ENCODE measurements around the gene TRERF1. TPM values are rescaled to one million over a fixed set of nuclear protein-coding genes. Genes with fewer than 3 reads are reported as not detected.

TRERF1 gene
- polyA plus RNA-seq, 3 donors: 0.58 to 10.0 (median 2.0) TPM

DNA sequence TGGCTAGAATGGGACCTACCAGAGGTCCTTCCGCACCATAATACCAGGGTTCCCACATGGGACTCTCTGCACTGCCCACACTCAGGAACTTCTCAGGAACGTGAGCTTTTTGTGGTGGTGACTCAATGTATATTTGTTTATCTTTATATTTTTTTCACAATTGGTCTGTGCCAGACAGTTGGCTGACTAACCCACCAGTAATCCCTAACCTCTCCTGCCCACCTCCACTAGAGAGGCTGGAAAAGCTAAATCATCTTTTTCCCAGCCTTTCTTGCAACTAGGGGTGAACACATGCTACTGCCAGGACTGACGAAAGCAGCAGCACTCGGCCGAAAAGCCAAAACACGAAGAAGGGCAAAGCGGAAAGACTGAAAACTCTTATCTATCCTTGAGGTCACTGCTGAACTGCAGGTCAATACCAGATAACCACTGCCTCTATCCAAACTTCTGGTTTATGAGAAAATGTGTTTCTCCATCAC lies 112.9 kb downstream of the TRERF1 start:
- Histone ChIP-seq H3K79me2 (ENCODE audit: insufficient read depth, low read length) (peaks cover 98% of the 10 kb centered on the region), H3K27me3 (ENCODE audit: control insufficient read depth in 2 of 2, insufficient read depth in 2 of 2, low read length in 2 of 2) (no peaks in the 10 kb centered on the region), H4K20me1 (ENCODE audit: insufficient read depth, low read length) (no peaks in the 10 kb centered on the region), H3K4me3 (replicated peaks in 1 of 3; ENCODE audit: low read depth in 2 of 3, low read length in 3 of 3) (no peak overlapping the region), H3K9ac (ENCODE audit: insufficient read depth, low read length, poor library complexity, severe bottlenecking) (no peak overlapping the region), H3K27ac (ENCODE audit: low read depth in 1 of 2, low read length in 2 of 2) (peak overlapping the region in 1 of 2 donors; percentile 8), H3K36me3 (replicated peaks in 1 of 2; ENCODE audit: control insufficient read depth in 1 of 2, insufficient read depth in 2 of 2, low read length in 2 of 2) (peaks cover 0 to 14% of the 10 kb centered on the region in 2 donors), H3K9me3 (replicated peaks in 1 of 2; ENCODE audit: control insufficient read depth in 1 of 2, insufficient read depth in 1 of 2, low read length in 2 of 2) (no peaks in the 10 kb centered on the region), H3K4me1 (ENCODE audit: control insufficient read depth in 1 of 2, insufficient read depth in 2 of 2, low read length in 2 of 2) (peaks cover 32 to 34% of the 10 kb centered on the region in 2 donors), H2AFZ (ENCODE audit: insufficient read depth, low read depth, low read length, poor library complexity, severe bottlenecking) (no peak overlapping the region), H3K4me2 (replicated peaks; ENCODE audit: extremely low read depth, low read length, poor library complexity, severe bottlenecking) (no peak overlapping the region)
- no peak for DNase-seq
- no peak overlapping the region for H3K27ac Mint-ChIP-seq
- 96% methylated on average over 5 of the region's 7 CpGs for WGBS (ENCODE audit: insufficient coverage)
- intact Hi-C loops (cut with micrococcal nuclease): no loop called here
- H3K4me3 Mint-ChIP-seq: no peak overlapping the region
- H3K27me3 Mint-ChIP-seq (ENCODE audit: low read depth in 3 of 3): peaks cover 0 to 2% (median 0%) of the 10 kb centered on the region in 3 donors
- peaks cover 56% of the 10 kb centered on the region for H3K4me1 Mint-ChIP-seq
- H3K36me3 Mint-ChIP-seq: peaks cover 24% of the 10 kb centered on the region in 2 donors
- no peaks in the 10 kb centered on the region for H3K9me3 Mint-ChIP-seq
- TF ChIP-seq, protein P1, sequence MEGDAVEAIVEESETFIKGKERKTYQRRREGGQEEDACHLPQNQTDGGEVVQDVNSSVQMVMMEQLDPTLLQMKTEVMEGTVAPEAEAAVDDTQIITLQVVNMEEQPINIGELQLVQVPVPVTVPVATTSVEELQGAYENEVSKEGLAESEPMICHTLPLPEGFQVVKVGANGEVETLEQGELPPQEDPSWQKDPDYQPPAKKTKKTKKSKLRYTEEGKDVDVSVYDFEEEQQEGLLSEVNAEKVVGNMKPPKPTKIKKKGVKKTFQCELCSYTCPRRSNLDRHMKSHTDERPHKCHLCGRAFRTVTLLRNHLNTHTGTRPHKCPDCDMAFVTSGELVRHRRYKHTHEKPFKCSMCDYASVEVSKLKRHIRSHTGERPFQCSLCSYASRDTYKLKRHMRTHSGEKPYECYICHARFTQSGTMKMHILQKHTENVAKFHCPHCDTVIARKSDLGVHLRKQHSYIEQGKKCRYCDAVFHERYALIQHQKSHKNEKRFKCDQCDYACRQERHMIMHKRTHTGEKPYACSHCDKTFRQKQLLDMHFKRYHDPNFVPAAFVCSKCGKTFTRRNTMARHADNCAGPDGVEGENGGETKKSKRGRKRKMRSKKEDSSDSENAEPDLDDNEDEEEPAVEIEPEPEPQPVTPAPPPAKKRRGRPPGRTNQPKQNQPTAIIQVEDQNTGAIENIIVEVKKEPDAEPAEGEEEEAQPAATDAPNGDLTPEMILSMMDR (IDR thresholded peaks at IDR 0.05): no peak

DNA sequence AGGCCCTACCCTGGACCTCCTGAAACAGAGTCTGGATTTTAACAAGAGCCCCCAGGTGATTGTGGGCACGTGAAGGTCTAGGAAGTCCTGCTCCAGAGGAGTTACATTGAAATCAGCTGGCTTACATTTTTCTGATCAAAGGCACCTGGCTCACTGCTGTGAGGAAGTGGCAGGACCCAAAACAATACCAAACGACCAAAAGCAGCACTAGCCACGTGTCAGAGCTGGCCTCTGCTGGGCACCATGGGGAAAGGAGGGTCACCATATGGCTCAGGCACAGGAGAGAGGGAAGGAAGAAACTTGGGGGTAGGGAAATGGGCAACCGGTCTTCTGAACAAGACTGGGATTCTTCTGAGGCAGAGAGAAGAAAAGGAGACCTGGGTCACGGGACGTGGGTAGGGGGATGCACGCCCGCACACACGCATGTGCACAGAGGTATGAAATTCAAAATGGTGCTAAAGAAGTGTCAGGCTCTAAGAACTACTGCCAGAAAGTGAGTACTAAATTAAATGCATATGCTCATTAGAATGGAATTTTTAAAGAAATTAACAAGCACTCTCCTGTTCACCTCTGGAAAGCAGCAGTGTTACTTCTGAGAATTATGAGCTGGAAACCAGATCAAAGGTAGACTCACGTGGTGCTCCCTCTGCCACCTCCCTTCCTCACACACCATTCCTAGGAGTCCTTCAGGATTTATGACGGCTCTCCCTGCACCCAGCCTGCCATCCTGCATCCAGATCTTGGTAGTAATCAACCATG lies 113.6 kb downstream of the TRERF1 start:
- H3K4me3 ChIP-seq (replicated peaks in 1 of 3; ENCODE audit: low read depth in 2 of 3, low read length in 3 of 3): no peak overlapping the region
- no peak overlapping the region for H2AFZ ChIP-seq (ENCODE audit: insufficient read depth, low read depth, low read length, poor library complexity, severe bottlenecking)
- Mint-ChIP-seq H3K27me3 (ENCODE audit: low read depth in 3 of 3) (peaks cover 0 to 2% (median 0%) of the 10 kb centered on the region in 3 donors), H3K4me3 (no peak overlapping the region), H3K4me1 (peaks cover 62% of the 10 kb centered on the region), H3K9me3 (peaks cover 0 to 2% (median 0%) of the 10 kb centered on the region in 7 donors), H3K36me3 (peaks cover 17% of the 10 kb centered on the region in 2 donors), H3K27ac (peak overlapping the region in 3 of 7 donors; percentile 62 to 86 (median 70))
- H3K27ac ChIP-seq (ENCODE audit: low read depth in 1 of 2, low read length in 2 of 2): no peak overlapping the region
- no peaks in the 10 kb centered on the region for H3K9me3 ChIP-seq (replicated peaks in 1 of 2; ENCODE audit: control insufficient read depth in 1 of 2, insufficient read depth in 1 of 2, low read length in 2 of 2)
- peaks cover 93% of the 10 kb centered on the region for H3K79me2 ChIP-seq (ENCODE audit: insufficient read depth, low read length)
- TF ChIP-seq, protein P1 (IDR thresholded peaks at IDR 0.05): no peak
- no peak for DNase-seq
- no peak overlapping the region for H3K4me2 ChIP-seq (replicated peaks; ENCODE audit: extremely low read depth, low read length, poor library complexity, severe bottlenecking)
- H3K27me3 ChIP-seq (ENCODE audit: control insufficient read depth in 2 of 2, insufficient read depth in 2 of 2, low read length in 2 of 2): no peaks in the 10 kb centered on the region
- intact Hi-C loops (cut with micrococcal nuclease): no loop called here
- H4K20me1 ChIP-seq (ENCODE audit: insufficient read depth, low read length): no peaks in the 10 kb centered on the region
- H3K36me3 ChIP-seq (replicated peaks in 1 of 2; ENCODE audit: control insufficient read depth in 1 of 2, insufficient read depth in 2 of 2, low read length in 2 of 2): peaks cover 0 to 7% of the 10 kb centered on the region in 2 donors
- H3K9ac ChIP-seq (ENCODE audit: insufficient read depth, low read length, poor library complexity, severe bottlenecking): no peak overlapping the region
- peaks cover 38 to 40% of the 10 kb centered on the region in 2 donors for H3K4me1 ChIP-seq (ENCODE audit: control insufficient read depth in 1 of 2, insufficient read depth in 2 of 2, low read length in 2 of 2)
- WGBS (ENCODE audit: insufficient coverage): no CpG with 5 or more reads among the region's 11 CpGs
